ENCODE data around the gene CHST13. TPM values are rescaled to one million over a fixed set of nuclear protein-coding genes. Genes with fewer than 3 reads are reported as not detected.

Gene CHST13
- total RNA-seq, 1 donor from 2014 or later = not detected

DNA sequence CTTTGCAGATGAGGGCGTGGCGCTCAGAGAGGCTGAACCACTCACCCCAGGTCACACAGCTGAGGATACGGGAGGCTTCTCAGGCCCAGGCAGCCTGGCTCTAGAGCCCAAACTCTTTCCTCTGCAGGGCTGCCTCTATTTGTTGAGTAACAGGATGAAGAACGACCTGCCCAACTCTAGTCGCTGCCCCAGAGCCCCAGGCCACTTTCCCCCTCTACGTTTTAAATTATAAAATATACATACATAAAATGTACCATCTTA, 29.1 kb upstream of the CHST13 start:
- TF ChIP-seq, protein P1, sequence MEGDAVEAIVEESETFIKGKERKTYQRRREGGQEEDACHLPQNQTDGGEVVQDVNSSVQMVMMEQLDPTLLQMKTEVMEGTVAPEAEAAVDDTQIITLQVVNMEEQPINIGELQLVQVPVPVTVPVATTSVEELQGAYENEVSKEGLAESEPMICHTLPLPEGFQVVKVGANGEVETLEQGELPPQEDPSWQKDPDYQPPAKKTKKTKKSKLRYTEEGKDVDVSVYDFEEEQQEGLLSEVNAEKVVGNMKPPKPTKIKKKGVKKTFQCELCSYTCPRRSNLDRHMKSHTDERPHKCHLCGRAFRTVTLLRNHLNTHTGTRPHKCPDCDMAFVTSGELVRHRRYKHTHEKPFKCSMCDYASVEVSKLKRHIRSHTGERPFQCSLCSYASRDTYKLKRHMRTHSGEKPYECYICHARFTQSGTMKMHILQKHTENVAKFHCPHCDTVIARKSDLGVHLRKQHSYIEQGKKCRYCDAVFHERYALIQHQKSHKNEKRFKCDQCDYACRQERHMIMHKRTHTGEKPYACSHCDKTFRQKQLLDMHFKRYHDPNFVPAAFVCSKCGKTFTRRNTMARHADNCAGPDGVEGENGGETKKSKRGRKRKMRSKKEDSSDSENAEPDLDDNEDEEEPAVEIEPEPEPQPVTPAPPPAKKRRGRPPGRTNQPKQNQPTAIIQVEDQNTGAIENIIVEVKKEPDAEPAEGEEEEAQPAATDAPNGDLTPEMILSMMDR (IDR thresholded peaks at IDR 0.05; ENCODE audit: insufficient read depth, low read length, poor library complexity, severe bottlenecking) = no peak
- Histone ChIP-seq H3K36me3 (ENCODE audit: control insufficient read depth, insufficient read depth, low read length) (no peaks in the 10 kb centered on the region), H3K27me3 (ENCODE audit: control insufficient read depth, insufficient read depth, low read length) (peaks cover 8% of the 10 kb centered on the region), H3K4me3 (ENCODE audit: low read depth, low read length) (no peak overlapping the region)
- DNase-seq (ENCODE audit: low read depth) = no peak

DNA sequence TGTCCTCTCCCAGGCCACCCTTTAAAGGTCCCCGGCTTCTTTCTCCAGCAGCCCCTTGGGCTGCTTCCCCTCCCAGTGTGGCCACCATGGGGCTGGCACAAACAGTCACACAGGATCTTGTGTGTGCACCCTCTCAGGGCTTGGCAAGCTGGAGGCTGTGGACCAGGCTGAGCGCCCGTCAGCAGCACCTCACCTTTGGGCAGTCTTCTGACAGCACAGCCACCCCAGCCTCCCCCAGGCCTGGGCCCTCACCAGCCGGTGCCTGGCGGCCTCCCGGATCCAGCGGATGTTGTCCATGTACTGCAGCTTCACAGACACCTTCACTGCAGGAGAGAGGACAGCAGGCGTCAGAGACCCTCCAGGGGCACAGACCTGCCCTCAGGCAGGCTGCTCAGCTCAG, 28.2 kb upstream of the CHST13 start:
- H3K4me3 ChIP-seq (ENCODE audit: low read depth, low read length) = no peak overlapping the region
- peaks cover 5% of the 10 kb centered on the region for H3K27me3 ChIP-seq (ENCODE audit: control insufficient read depth, insufficient read depth, low read length)
- DNase-seq (ENCODE audit: low read depth) = no peak
- no peaks in the 10 kb centered on the region for H3K36me3 ChIP-seq (ENCODE audit: control insufficient read depth, insufficient read depth, low read length)
- TF ChIP-seq, protein P1 (IDR thresholded peaks at IDR 0.05; ENCODE audit: insufficient read depth, low read length, poor library complexity, severe bottlenecking) = no peak

DNA sequence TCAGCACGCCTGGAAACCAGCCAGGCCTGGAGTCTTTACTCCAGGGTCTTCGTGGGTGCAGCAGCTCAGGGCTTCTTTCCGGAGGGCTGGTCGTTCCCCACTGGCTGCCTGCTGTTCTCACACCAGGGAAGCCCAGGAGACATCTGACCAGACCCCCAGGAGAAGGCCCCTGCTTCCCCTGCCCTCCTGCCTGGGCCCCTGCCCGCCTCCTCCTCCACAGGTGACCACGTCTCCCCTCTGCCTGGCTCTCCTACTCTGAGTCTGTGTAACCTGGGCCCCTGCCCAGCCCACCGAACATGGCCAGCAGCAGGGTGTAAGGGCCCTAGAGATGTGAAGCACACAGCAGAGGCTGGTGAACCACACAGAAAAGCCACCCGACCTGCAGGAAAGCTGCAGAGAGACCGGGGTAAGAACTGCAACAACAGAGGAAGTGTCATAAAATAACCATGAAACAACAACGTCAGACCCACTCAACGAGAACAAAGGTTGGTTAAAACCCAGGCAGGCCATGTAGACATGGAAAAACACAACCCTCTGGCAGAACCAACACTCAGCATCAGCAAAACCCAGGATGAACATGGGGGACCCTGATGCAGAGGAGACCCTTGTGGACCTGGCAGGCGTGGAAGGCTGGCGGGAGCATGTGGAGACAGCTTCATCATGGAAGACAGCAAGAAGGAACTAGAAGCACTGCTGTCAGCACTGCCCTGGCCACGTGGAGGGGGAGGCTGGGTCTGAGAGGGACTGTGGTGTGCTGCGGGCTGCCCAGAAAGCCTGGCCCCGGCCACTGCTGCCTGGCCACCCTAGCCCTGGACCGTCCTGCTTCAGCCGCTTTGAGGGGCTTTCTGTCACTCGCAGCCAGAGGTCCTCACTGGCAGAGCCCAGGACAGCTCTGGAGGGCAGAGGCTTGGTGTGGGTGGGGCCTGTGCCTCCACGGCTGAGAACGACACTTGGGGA, 26.8 kb upstream of the CHST13 start:
- TF ChIP-seq, protein P1 (IDR thresholded peaks at IDR 0.05; ENCODE audit: insufficient read depth, low read length, poor library complexity, severe bottlenecking) = no peak
- DNase-seq (ENCODE audit: low read depth) = no peak
- Histone ChIP-seq H3K4me3 (ENCODE audit: low read depth, low read length) (no peak overlapping the region), H3K27me3 (ENCODE audit: control insufficient read depth, insufficient read depth, low read length) (peaks cover 3% of the 10 kb centered on the region), H3K36me3 (ENCODE audit: control insufficient read depth, insufficient read depth, low read length) (no peaks in the 10 kb centered on the region)

DNA sequence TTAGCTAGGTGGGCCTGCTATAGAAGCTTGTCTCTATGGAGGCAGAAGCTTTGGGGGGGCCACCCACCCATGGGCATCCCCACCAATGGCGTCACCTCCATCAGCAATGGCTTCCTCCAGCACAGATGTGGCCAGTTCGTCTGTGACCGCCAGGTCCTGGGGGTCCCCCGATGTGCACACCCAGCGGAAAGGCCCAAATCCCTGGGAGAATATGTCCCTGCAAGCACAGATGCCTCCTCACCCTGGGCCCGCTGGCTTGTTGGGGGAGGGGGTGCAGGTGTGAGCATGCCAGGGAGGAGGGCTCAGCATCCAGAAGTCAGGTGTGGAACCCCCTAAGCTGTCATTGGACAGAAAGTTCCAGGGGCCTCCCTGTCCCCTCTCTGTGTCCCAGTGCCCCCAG, 26.0 kb upstream of the CHST13 start:
- Histone ChIP-seq H3K36me3 (ENCODE audit: control insufficient read depth, insufficient read depth, low read length) (no peaks in the 10 kb centered on the region), H3K4me3 (ENCODE audit: low read depth, low read length) (no peak overlapping the region), H3K27me3 (ENCODE audit: control insufficient read depth, insufficient read depth, low read length) (peaks cover 3% of the 10 kb centered on the region)
- TF ChIP-seq, protein P1 (IDR thresholded peaks at IDR 0.05; ENCODE audit: insufficient read depth, low read length, poor library complexity, severe bottlenecking) = no peak
- no peak for DNase-seq (ENCODE audit: low read depth)

DNA sequence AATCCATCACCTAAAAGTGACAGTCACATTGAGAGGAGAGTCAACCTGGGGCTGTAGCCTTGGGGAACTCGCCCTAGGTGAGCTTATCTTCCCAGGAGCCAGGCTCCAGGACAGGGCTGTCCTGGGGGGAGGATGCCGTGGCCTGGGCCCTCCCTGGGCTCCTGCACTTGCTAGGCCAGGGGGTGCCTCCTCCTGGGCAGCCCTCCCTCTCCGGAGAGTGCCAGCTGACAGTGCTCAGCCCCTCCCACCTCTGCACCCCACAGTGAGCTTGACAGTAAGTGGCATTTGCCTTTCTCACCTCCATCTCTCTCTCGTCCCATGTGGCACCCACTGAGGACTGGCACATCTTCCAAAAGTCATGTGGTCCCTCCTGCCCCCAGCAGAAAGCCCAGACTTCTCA, 25.5 kb upstream of the CHST13 start:
- H3K36me3 ChIP-seq (ENCODE audit: control insufficient read depth, insufficient read depth, low read length) = no peaks in the 10 kb centered on the region
- H3K4me3 ChIP-seq (ENCODE audit: low read depth, low read length) = no peak overlapping the region
- DNase-seq (ENCODE audit: low read depth) = no peak
- peaks cover 3% of the 10 kb centered on the region for H3K27me3 ChIP-seq (ENCODE audit: control insufficient read depth, insufficient read depth, low read length)
- TF ChIP-seq, protein P1 (IDR thresholded peaks at IDR 0.05; ENCODE audit: insufficient read depth, low read length, poor library complexity, severe bottlenecking) = no peak

DNA sequence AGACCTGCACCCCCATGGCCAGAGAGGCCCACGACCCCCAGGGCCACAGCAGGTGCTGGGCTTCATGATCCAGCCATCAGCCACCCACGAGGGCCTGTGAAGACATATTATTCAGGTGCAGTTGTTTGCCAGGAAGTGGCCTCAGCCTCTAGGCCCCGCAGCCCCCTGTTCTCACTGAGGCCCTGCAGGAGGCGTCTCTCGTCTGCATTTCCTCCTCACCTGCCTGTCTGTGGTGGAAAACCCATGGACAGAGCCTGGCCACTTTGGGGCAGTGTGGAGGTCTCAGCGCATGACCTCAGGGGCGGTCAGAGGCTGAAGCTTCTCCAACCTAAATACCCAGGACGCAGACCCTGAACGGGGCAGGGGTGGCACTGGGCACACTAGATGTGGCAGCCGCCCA, 25.0 kb upstream of the CHST13 start:
- Histone ChIP-seq H3K36me3 (ENCODE audit: control insufficient read depth, insufficient read depth, low read length) (no peaks in the 10 kb centered on the region), H3K27me3 (ENCODE audit: control insufficient read depth, insufficient read depth, low read length) (peaks cover 6% of the 10 kb centered on the region), H3K4me3 (ENCODE audit: low read depth, low read length) (no peak overlapping the region)
- TF ChIP-seq, protein P1 (IDR thresholded peaks at IDR 0.05; ENCODE audit: insufficient read depth, low read length, poor library complexity, severe bottlenecking) = no peak
- no peak for DNase-seq (ENCODE audit: low read depth)

Measured in kidney epithelial cell (primary cell).